GM19328 (cell line): Measurements from ENCODE around the gene EREG.
"Not testable (repeated sequence)": the region's sequence is repeated elsewhere in the genome, so short reads cannot be mapped to it uniquely, and the experiment has no call there.

Experiments used
- ATAC-seq: cut with Tn5 transposase; IDR thresholded peaks from one replicate; pipeline ENCODE4 v1.9.1; 2021; ENCODE audit warnings: mild to moderate bottlenecking, moderate library complexity; ENCODE audit not compliant: unreplicated experiment

The EREG gene

GRCh38 chr4:74340421-74340820 lies 24.5 kb upstream of the EREG start:
- not testable (repeated sequence) for ATAC-seq

GRCh38 chr4:74344031-74344430 lies 20.9 kb upstream of the EREG start:
- no peak for ATAC-seq

GRCh38 chr4:74353858-74354257 lies 11.1 kb upstream of the EREG start:
- no peak for ATAC-seq

- no peak for ATAC-seq
These were observed 7.0 kb upstream of the EREG start for GRCh38 chr4:74357965-74358364.

- no peak for ATAC-seq
These were observed 3.3 kb upstream of the EREG start for GRCh38 chr4:74361671-74362070.

- no peak for ATAC-seq
These were observed 2.6 kb upstream of the EREG start for GRCh38 chr4:74362347-74362746.

- ATAC-seq: no peak
These were observed 691 bp upstream of the EREG start for GRCh38 chr4:74364256-74364651.

- ATAC-seq: no peak
These were observed 816 bp downstream of the EREG start for GRCh38 chr4:74365761-74366160.

GRCh38 chr4:74366367-74366911 lies 1.5 kb downstream of the EREG start:
- ATAC-seq: no peak

- ATAC-seq: no peak
These were observed 2.8 kb downstream of the EREG start for GRCh38 chr4:74367656-74368290.

GRCh38 chr4:74368596-74368995 lies 3.7 kb downstream of the EREG start:
- no peak for ATAC-seq

- ATAC-seq: no peak
These were observed 4.9 kb downstream of the EREG start for GRCh38 chr4:74369855-74370254.

GRCh38 chr4:74370912-74371311 lies 6.0 kb downstream of the EREG start:
- ATAC-seq: peak; percentile 88

GRCh38 chr4:74374128-74374527 lies 9.2 kb downstream of the EREG start:
- no peak for ATAC-seq

- ATAC-seq: no peak
These were observed 9.8 kb downstream of the EREG start for GRCh38 chr4:74374561-74375327.

GRCh38 chr4:74375824-74376426 lies 11.0 kb downstream of the EREG start:
- no peak for ATAC-seq

GRCh38 chr4:74376888-74377483 lies 12.0 kb downstream of the EREG start:
- no peak for ATAC-seq

- no peak for ATAC-seq
These were observed 12.8 kb downstream of the EREG start for GRCh38 chr4:74377714-74378113.

GRCh38 chr4:74378573-74378972 lies 13.6 kb downstream of the EREG start:
- no peak for ATAC-seq

GRCh38 chr4:74379912-74380311 lies 15.0 kb downstream of the EREG start:
- no peak for ATAC-seq

- no peak for ATAC-seq
These were observed 20.4 kb downstream of the EREG start for GRCh38 chr4:74385386-74385785.

GRCh38 chr4:74386159-74386558 lies 21.2 kb downstream of the EREG start:
- ATAC-seq: no peak
